H1 (cell line): ENCODE measurements around the gene CPNE4.

Experiments
- CHD1 ChIP-seq: IDR thresholded peaks from 2 replicates; pipeline ENCODE4 v1.6.1; 2012; ENCODE audit warnings: low read depth, low read length, improper control_type of control experiment
- EGR1 ChIP-seq: IDR thresholded peaks from 2 replicates; pipeline ENCODE4 v1.6.1; 2011; ENCODE audit warnings: low read depth, low read length, borderline replicate concordance
- EZH2 ChIP-seq: fragments of 200-600 bp; sonication (generic); IDR thresholded peaks from 2 replicates; pipeline ENCODE4 v1.7.1; 2012; ENCODE audit warnings: low read depth, mild to moderate bottlenecking, moderate library complexity, low read length, inconsistent platforms; ENCODE audit not compliant: severe bottlenecking
- GTF2F1 ChIP-seq: IDR thresholded peaks from 2 replicates; pipeline ENCODE4 v1.6.1; 2012; ENCODE audit warnings: low read depth, low read length, improper control_type of control experiment, borderline replicate concordance
- HDAC6 ChIP-seq: IDR thresholded peaks from one replicate; pipeline ENCODE4 v1.7.1; 2012; ENCODE audit warnings: low read depth, mild to moderate bottlenecking, inconsistent platforms, low read length, moderate library complexity
- JUND ChIP-seq: IDR thresholded peaks from 2 replicates; pipeline ENCODE4 v1.6.1; 2011; ENCODE audit warnings: mild to moderate bottlenecking, improper control_type of control experiment, low read length
- KDM1A ChIP-seq: fragments of 200-600, 300-600 bp; sonication (generic); IDR thresholded peaks from 2 replicates; pipeline ENCODE4 v1.7.1; 2016; ENCODE audit warnings: mild to moderate bottlenecking, low read length, borderline replicate concordance
- PHF8 ChIP-seq: fragments of 200-600 bp; sonication (generic); conservative IDR thresholded peaks from 2 replicates; pipeline ENCODE4 v1.7.1; 2012; ENCODE audit warnings: low read depth, mild to moderate bottlenecking, inconsistent platforms, low read length, moderate library complexity
- POLR2A ChIP-seq, 2 experiments: IDR thresholded peaks; 1 replicate in 1 of 2; 2 replicates in 1 of 2; pipeline ENCODE4 v1.6.1; 2011; ENCODE audit warnings: low read depth in 2 of 2, low read length in 2 of 2, mild to moderate bottlenecking in 2 of 2; ENCODE audit errors: control extremely low read depth in 1 of 2
- RAD21 ChIP-seq, 2 experiments: IDR thresholded peaks in 1 of 2; conservative IDR thresholded peaks in 1 of 2; 2 replicates each; pipeline ENCODE4 v1.6.1; 2011; ENCODE audit warnings: low read depth in 2 of 2, low read length in 2 of 2, improper control_type of control experiment in 1 of 2, inconsistent platforms in 1 of 2, mild to moderate bottlenecking in 1 of 2, moderate library complexity in 1 of 2
- RFX5 ChIP-seq: IDR thresholded peaks from 2 replicates; pipeline ENCODE4 v1.6.1; 2011; ENCODE audit warnings: low read depth, low read length, improper control_type of control experiment, borderline replicate concordance
- SIN3A ChIP-seq, 2 experiments: IDR thresholded peaks in 1 of 2; conservative IDR thresholded peaks in 1 of 2; 2 replicates each; pipeline ENCODE4 v1.6.1; 2011 to 2012; ENCODE audit warnings: low read length in 2 of 2, improper control_type of control experiment in 1 of 2, low read depth in 1 of 2, mild to moderate bottlenecking in 1 of 2
- TF ChIP-seq, protein P1 (sequence below), 3 experiments: IDR thresholded peaks; 1 replicate in 2 of 3; 2 replicates in 1 of 3; pipeline versions ENCODE4 v1.5.1 to v1.6.1; 2011; ENCODE audit warnings: low read length in 3 of 3, mild to moderate bottlenecking in 3 of 3, inconsistent platforms in 2 of 3, low read depth in 1 of 3, moderate library complexity in 1 of 3; ENCODE audit not compliant: insufficient read depth in 1 of 3; ENCODE audit errors: control extremely low read depth in 1 of 3
- TF ChIP-seq, protein P2 (sequence below): IDR thresholded peaks from 2 replicates; pipeline ENCODE4 v1.6.1; 2012; ENCODE audit warnings: low read length, inconsistent platforms

DNA sequence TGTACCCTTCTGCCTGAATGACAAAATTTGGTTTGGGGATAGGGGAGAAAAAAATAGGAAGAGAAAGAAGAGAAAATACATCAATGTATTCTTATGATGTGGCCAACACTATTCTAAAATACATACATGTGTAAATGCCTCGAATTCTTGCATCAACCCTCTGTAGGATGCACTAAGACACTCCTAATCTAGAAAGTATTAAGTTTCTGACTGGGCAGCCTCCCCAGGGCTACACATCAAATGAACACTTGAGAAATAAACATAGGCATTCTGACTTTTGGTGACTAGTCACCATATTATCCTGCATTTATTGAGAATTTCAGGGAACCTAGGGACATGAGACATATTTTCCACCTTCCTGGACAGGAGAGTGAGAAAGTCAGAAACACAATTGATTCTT, 109.2 kb downstream of the CPNE4 start:
- TF ChIP-seq CHD1 (no peak), POLR2A (IDR thresholded peaks at IDR 0.05; ENCODE audit: control extremely low read depth in 1 of 2, low read depth in 2 of 2, low read length in 2 of 2) (no peak), JUND (no peak), PHF8 (no peak), GTF2F1 (no peak), EZH2 (no peak), RFX5 (no peak), RAD21 (IDR thresholded peaks at IDR 0.05 in 1 of 2, conservative IDR thresholded peaks at IDR 0.05 in 1 of 2; ENCODE audit: low read depth in 2 of 2, low read length in 2 of 2) (no peak), KDM1A (no peak), SIN3A (conservative IDR thresholded peaks at IDR 0.05 in 1 of 2, IDR thresholded peaks at IDR 0.05 in 1 of 2; ENCODE audit: low read depth in 1 of 2, low read length in 2 of 2) (no peak), EGR1 (no peak), HDAC6 (no peak)
- TF ChIP-seq, protein P1, sequence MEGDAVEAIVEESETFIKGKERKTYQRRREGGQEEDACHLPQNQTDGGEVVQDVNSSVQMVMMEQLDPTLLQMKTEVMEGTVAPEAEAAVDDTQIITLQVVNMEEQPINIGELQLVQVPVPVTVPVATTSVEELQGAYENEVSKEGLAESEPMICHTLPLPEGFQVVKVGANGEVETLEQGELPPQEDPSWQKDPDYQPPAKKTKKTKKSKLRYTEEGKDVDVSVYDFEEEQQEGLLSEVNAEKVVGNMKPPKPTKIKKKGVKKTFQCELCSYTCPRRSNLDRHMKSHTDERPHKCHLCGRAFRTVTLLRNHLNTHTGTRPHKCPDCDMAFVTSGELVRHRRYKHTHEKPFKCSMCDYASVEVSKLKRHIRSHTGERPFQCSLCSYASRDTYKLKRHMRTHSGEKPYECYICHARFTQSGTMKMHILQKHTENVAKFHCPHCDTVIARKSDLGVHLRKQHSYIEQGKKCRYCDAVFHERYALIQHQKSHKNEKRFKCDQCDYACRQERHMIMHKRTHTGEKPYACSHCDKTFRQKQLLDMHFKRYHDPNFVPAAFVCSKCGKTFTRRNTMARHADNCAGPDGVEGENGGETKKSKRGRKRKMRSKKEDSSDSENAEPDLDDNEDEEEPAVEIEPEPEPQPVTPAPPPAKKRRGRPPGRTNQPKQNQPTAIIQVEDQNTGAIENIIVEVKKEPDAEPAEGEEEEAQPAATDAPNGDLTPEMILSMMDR (IDR thresholded peaks at IDR 0.05; ENCODE audit: control extremely low read depth in 1 of 3, insufficient read depth in 1 of 3, low read depth in 1 of 3, low read length in 3 of 3) = no peak
- TF ChIP-seq, protein P2, sequence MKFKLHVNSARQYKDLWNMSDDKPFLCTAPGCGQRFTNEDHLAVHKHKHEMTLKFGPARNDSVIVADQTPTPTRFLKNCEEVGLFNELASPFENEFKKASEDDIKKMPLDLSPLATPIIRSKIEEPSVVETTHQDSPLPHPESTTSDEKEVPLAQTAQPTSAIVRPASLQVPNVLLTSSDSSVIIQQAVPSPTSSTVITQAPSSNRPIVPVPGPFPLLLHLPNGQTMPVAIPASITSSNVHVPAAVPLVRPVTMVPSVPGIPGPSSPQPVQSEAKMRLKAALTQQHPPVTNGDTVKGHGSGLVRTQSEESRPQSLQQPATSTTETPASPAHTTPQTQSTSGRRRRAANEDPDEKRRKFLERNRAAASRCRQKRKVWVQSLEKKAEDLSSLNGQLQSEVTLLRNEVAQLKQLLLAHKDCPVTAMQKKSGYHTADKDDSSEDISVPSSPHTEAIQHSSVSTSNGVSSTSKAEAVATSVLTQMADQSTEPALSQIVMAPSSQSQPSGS = no peak
